Aorta (tissue), 5 donors: ENCODE data around the gene NME9. TPM values are rescaled to one million over a fixed set of nuclear protein-coding genes. Genes with fewer than 3 reads are reported as not detected.
A peak's percentile ranks its signal among the peaks of the same experiment; 100 is the strongest.
"Not testable (repeated sequence)": the region's sequence is repeated elsewhere in the genome, so short reads cannot be mapped to it uniquely, and the experiment has no call there.

ENCODE experiments used
- ATAC-seq: fragments of 200-7000 bp; cut with Tn5 transposase; one replicate; pipeline ENCODE4 v1.9.1; 2022; ENCODE audit warnings: moderate library complexity; ENCODE audit not compliant: low FRiP score
- DNase-seq, 2 donors: peaks; one replicate each; pipeline ENCODE4 v3.0.0-alpha.2; 2020
- H3K27ac ChIP-seq, 2 donors: one replicate each; pipeline ENCODE4 v1.5.1; 2013; ENCODE audit warnings: low read length in 2 of 2, mild to moderate bottlenecking in 2 of 2, moderate library complexity in 2 of 2, control low read depth in 1 of 2, inconsistent platforms in 1 of 2, low read depth in 1 of 2
- H3K27me3 ChIP-seq, 2 donors: one replicate each; pipeline ENCODE4 v1.6.1; 2013; ENCODE audit warnings: control low read depth in 1 of 2, low read length in 1 of 2, mild to moderate bottlenecking in 1 of 2, moderate library complexity in 1 of 2; ENCODE audit not compliant: insufficient read depth in 2 of 2, control insufficient read depth in 1 of 2
- H3K36me3 ChIP-seq, 2 donors: one replicate each; pipeline ENCODE4 v1.6.1; 2013; ENCODE audit warnings: control low read depth in 1 of 2, low read length in 1 of 2, mild to moderate bottlenecking in 1 of 2; ENCODE audit not compliant: insufficient read depth in 2 of 2, control insufficient read depth in 1 of 2
- H3K4me1 ChIP-seq, 2 donors: one replicate each; pipeline ENCODE4 v1.6.1; 2013; ENCODE audit warnings: low read length in 2 of 2, control low read depth in 1 of 2, mild to moderate bottlenecking in 1 of 2, moderate library complexity in 1 of 2; ENCODE audit not compliant: insufficient read depth in 2 of 2, control insufficient read depth in 1 of 2
- H3K4me3 ChIP-seq, 2 donors: one replicate each; pipeline ENCODE4 v1.5.1; 2013; ENCODE audit warnings: low read length in 2 of 2, control low read depth in 1 of 2, mild to moderate bottlenecking in 1 of 2
- H3K9me3 ChIP-seq: one replicate; pipeline ENCODE4 v1.6.1; 2013; ENCODE audit warnings: mild to moderate bottlenecking, low read length; ENCODE audit not compliant: control insufficient read depth
- WGBS, 2 donors: extraction: QIAGEN DNeasy Blood & Tissue Kit; methylation state at CpG; one replicate each; pipeline ENCODE4 v1.1.7; 2013; 5-methylcytosine and 5-hydroxymethylcytosine counted together
- intact Hi-C, 2 donors: fragments of 100-400 bp; cut with DNase I; formaldehyde crosslinking; loops; one replicate each; pipeline versions ENCODE4 v1.14.2 to v1.15.0; 2022
- long read RNA-seq, 2 donors: library from polyadenylated mRNA; unstranded; transcript quantifications; one replicate each; pipeline ENCODE4 v2.0.0, GENCODE V29; 2020 to 2021
- polyA plus RNA-seq, 2 donors: library from polyadenylated mRNA; stranded (reverse); fragments of 200-250 nt; gene quantifications; one replicate each; pipeline ENCODE4 v1.2.3, GENCODE V29; 2013
- total RNA-seq, 2 donors: library from RNA; stranded (reverse); fragmentation: NEBNext Ultra II Directional; extraction: Animal tissue kit (Norgen Biotek cat#: 25700); gene quantifications; one replicate each; pipeline ENCODE4 v1.2.1, GENCODE V29; 2021
- donor health status: healthy with polysubstance abuse.
- donor health status: Bipolar disorder and iron deficiency.
- donor health status: DM: no; HTN: no; CAD: no.
- donor health status: DM: no; HTN: no; CAD: no.
- donor health status: DM: yes; HTN: yes; CAD: no.

The NME9 gene
- under 1 TPM in 1 of 2 donors, not detected in 1; 0.93 TPM for total RNA-seq
- under 1 TPM in 1 of 2 donors, not detected in 1; 0.41 TPM for polyA plus RNA-seq
- long read RNA-seq, donor 1, partial matches to known transcripts: 1 of 27 reads
- long read RNA-seq, donor 1, other reads (novel, unspliced or antisense): 26 of 27 reads
- long read RNA-seq, donor 2, partial matches to known transcripts: 0 of 7 reads
- long read RNA-seq, donor 2, other reads (novel, unspliced or antisense): 7 of 7 reads

DNA sequence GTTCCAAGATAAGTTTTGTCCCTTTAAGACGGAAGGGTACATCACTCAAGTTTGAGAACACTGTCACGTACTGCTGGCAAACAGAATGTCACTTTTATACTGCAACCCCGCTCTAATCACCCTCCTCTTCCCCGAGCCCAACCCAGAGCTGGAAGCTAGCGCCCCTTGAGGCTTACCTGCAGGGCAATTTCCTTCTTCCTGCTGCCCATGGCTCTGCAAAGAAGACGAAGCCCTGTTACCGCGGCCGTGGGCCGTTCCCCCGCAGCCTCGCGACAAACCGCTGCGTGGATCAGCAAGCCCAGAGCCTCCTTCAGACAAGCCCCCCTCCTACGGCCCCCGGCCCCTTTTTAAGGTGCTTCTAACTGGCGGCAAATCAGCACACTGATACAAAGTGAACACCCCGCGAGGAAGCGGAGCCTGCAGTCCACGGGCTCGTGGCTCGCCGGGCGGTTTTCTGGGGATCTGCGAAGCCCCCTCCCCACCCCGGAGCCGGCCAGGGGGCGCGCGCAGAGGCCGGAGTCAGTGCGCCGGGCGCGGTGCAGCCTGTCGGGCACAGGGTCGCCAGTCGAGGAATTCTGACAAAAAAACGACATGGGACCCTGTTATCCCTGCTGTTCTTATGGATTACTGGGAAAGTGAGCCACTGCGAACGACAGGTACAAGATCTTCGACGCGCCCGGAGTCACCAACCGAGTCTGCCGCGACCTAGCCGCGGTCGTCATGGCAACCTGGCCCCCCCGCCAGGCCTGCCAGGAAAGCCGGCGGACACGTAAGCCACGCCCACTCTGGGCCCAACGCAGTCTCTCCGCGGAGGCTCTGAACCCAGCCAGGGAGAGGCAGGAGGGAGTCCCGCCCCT is at the start of gene NME9:
Gene NME9, minus strand, starts transcription at position 725 of the 857 bp plus-strand sequence. Its CDS starts 516 bp downstream, at position 209.
- Histone ChIP-seq H3K9me3 (no peaks in the 10 kb centered on the region), H3K36me3 (no peaks in the 10 kb centered on the region), H3K27ac (no peak within 1 kb of the TSS), H3K4me3 (peak within 1 kb of the TSS; percentile 31 to 74), H3K27me3 (no peaks in the 10 kb centered on the region), H3K4me1 (no peaks in the 10 kb centered on the region)
- peak; percentile 93 to 96 for DNase-seq
- WGBS, 2 donors: 0 to 1% methylated on average over 62 of the region's 62 CpGs
- peak; percentile 93 for ATAC-seq
- intact Hi-C loops: no loop called here

DNA sequence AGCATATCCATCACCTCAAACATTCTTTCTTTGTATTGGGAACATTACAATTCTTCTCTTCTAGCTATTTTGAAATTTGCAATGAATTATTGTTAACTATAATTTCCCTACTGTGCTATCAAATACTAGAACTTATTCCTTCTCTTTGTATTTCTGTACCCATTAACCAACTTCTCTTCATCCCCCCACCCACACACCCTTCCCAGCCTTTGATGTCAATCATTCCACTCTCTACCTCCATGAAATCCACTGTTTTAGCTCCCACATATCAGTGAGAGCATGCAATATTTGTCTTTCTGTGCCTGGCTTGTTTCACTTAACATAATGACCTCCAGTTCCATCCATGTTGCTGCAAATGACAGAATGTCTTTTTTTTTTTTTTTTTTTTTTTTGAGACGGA is 49.3 kb upstream of the NME9 start:
- intact Hi-C loops: no loop called here

GRCh38 chr3:138378331-138378730 is 48.7 kb upstream of the NME9 start:
- Histone ChIP-seq H3K27ac (no peak overlapping the region), H3K27me3 (no peaks in the 10 kb centered on the region), H3K36me3 (peaks cover 0 to 2% of the 10 kb centered on the region in 2 donors), H3K4me3 (no peak overlapping the region), H3K9me3 (no peaks in the 10 kb centered on the region), H3K4me1 (no peaks in the 10 kb centered on the region)
- 89 to 93% methylated on average over 5 of the region's 5 CpGs for WGBS, 2 donors
- no peak for DNase-seq
- no peak for ATAC-seq
- intact Hi-C loops: no loop called here

More for the DNA sequence above, 49.3 kb upstream of the NME9 start:
- no peaks in the 10 kb centered on the region for H3K9me3 ChIP-seq
- H3K27me3 ChIP-seq: no peaks in the 10 kb centered on the region
- H3K4me1 ChIP-seq: no peaks in the 10 kb centered on the region
- WGBS, 2 donors: 80 to 92% methylated on average over 1 of the region's 1 CpG
- peaks cover 0 to 2% of the 10 kb centered on the region in 2 donors for H3K36me3 ChIP-seq
- no peak overlapping the region for H3K4me3 ChIP-seq
- H3K27ac ChIP-seq: no peak overlapping the region
- ATAC-seq (no peak), DNase-seq (no peak)

DNA sequence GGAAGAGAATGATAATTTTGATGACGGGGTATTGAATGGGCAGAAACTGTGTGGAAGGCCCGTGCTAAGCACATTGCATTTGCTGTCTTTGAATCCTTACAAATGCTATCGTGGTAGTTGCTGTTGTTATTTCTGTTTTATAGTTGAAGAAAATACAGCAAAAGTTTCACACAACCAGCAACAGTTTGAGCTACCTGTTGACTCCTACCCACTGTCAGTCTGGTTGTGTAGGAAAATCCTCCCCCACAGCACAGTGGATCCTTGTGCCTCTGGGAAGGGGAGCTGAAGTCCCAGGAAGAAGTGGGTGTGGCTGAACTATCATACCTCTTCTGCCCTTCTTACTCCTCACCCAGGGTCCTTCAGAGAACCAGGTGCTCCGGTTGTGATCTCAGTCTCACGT is 48.2 kb upstream of the NME9 start:
- ATAC-seq (no peak), DNase-seq (no peak)
- WGBS, 2 donors: 82 to 95% methylated on average over 5 of the region's 5 CpGs
- H3K4me1 ChIP-seq: no peaks in the 10 kb centered on the region
- H3K36me3 ChIP-seq: peaks cover 0 to 2% of the 10 kb centered on the region in 2 donors
- H3K4me3 ChIP-seq: no peak overlapping the region
- H3K9me3 ChIP-seq: no peaks in the 10 kb centered on the region
- H3K27me3 ChIP-seq: no peaks in the 10 kb centered on the region
- H3K27ac ChIP-seq: no peak overlapping the region
- intact Hi-C loops: no loop called here

DNA sequence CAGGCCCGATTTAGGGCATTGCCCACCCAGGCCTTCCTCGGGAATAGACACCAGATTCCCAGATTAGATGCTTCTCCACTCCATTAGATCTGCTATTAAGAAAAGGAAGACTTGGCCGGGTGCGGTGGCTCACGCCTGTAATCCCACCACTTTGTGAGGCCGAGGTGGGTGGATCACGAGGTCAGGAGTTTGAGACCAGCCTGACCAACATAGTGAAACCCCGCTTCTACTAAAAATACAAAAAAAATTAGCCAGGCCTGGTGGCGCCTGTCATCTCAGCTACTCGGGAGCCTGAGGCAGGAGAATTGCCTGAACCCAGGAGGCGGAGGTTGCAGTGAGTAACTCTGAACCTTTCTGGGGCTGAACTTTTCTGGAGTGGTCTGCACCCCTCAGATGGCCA is 47.6 kb upstream of the NME9 start:
- 93 to 94% methylated on average over 11 of the region's 11 CpGs for WGBS, 2 donors
- intact Hi-C loops, H3K27ac ChIP-seq: not testable (repeated sequence)

GRCh38 chr3:138376663-138377062 is 47.0 kb upstream of the NME9 start:
- WGBS, 2 donors: 64 to 72% methylated on average over 2 of the region's 2 CpGs
- Histone ChIP-seq H3K4me1 (no peaks in the 10 kb centered on the region), H3K36me3 (peaks cover 0 to 2% of the 10 kb centered on the region in 2 donors), H3K4me3 (no peak overlapping the region), H3K27ac (no peak overlapping the region), H3K27me3 (no peaks in the 10 kb centered on the region), H3K9me3 (no peaks in the 10 kb centered on the region)
- no peak for ATAC-seq
- DNase-seq: no peak
- intact Hi-C loops: no loop called here

More for the DNA sequence above, 47.6 kb upstream of the NME9 start:
- not testable (repeated sequence) for H3K36me3 ChIP-seq, H3K9me3 ChIP-seq, H3K4me1 ChIP-seq, ATAC-seq, H3K27me3 ChIP-seq, H3K4me3 ChIP-seq, DNase-seq

GRCh38 chr3:138375447-138375846 is 45.8 kb upstream of the NME9 start:
- DNase-seq: no peak
- ATAC-seq: no peak
- H3K36me3 ChIP-seq: peaks cover 0 to 2% of the 10 kb centered on the region in 2 donors
- intact Hi-C loops: no loop called here
- H3K4me3 ChIP-seq: no peak overlapping the region
- H3K4me1 ChIP-seq: no peaks in the 10 kb centered on the region
- no peak overlapping the region for H3K27ac ChIP-seq
- 80% methylated on average over 4 of the region's 4 CpGs for WGBS, 2 donors
- no peaks in the 10 kb centered on the region for H3K9me3 ChIP-seq
- H3K27me3 ChIP-seq: no peaks in the 10 kb centered on the region

DNA sequence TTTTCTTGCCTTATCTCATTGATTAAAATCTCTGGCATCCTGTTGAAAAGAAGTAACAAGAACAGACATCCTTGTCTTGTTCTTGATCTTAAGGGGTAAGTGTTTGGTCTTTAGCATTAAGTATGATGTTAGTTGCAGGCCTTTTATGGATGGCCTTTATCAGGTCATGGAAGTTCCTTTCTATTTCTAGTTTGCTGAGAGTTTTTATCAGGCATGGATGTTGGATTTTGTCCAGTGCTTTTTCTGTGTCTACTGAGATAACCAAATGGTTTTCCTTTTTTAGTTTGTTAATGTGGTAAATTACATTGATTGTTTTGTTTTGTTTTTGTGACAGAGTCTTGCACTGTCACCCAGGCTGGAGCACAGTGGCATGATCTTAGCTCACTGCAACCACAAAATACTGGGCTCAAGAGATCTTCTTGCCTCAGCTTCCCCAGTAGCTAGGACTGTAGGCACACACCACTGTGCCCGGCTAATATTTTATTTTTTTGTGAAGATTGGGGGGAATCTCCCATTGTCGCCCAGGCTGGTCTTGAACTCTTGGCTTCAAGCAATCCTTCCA is 45.0 kb upstream of the NME9 start:
- Histone ChIP-seq H3K36me3 (peaks cover 0 to 2% of the 10 kb centered on the region in 2 donors), H3K27me3 (no peaks in the 10 kb centered on the region), H3K4me1 (no peaks in the 10 kb centered on the region), H3K4me3 (no peak overlapping the region), H3K27ac (no peak overlapping the region), H3K9me3 (no peaks in the 10 kb centered on the region)
- DNase-seq (no peak), ATAC-seq (no peak)
- intact Hi-C loops: no loop called here
- 42 to 66% methylated on average over 2 of the region's 2 CpGs for WGBS, 2 donors
